Activated T-cell treated with anti-CD3 and anti-CD28 coated beads, Interleukin-2, amount 50 U/mL, for 4 hours (primary cell): Measurements from ENCODE around the gene KRTAP5-3. TPM values are rescaled to one million over a fixed set of nuclear protein-coding genes. Genes with fewer than 3 reads are reported as not detected.

Source experiments
- ATAC-seq, 2 donors: fragments of 200-7000 bp; cut with Tn5 transposase; one replicate each; pipeline ENCODE4 v1.10.0; 2021
- DNase-seq: peaks from one replicate; pipeline ENCODE4 v3.0.0-alpha.2; 2020
- H3K27me3 Mint-ChIP-seq: one replicate; pipeline ENCODE4 v1.8.0; 2021; ENCODE audit warnings: low read depth, mixed read lengths
- H3K36me3 Mint-ChIP-seq: one replicate; pipeline ENCODE4 v1.8.0; 2022; ENCODE audit warnings: mixed read lengths; ENCODE audit not compliant: insufficient read depth
- H3K4me1 Mint-ChIP-seq: one replicate; pipeline ENCODE4 v1.8.0; 2021; ENCODE audit warnings: low read depth, mixed read lengths
- H3K4me3 Mint-ChIP-seq: one replicate; pipeline ENCODE4 v1.8.0; 2021; ENCODE audit warnings: mild to moderate bottlenecking, moderate library complexity, mixed read lengths
- H3K9me3 Mint-ChIP-seq: one replicate; pipeline ENCODE4 v1.8.0; 2021; ENCODE audit warnings: mixed read lengths
- total RNA-seq, 3 donors: library from RNA; stranded (reverse); gene quantifications; one replicate each; pipeline ENCODE4 v1.2.1, GENCODE V29; 2021

Gene KRTAP5-3
- total RNA-seq, 3 donors from 2014 or later = not detected

DNA sequence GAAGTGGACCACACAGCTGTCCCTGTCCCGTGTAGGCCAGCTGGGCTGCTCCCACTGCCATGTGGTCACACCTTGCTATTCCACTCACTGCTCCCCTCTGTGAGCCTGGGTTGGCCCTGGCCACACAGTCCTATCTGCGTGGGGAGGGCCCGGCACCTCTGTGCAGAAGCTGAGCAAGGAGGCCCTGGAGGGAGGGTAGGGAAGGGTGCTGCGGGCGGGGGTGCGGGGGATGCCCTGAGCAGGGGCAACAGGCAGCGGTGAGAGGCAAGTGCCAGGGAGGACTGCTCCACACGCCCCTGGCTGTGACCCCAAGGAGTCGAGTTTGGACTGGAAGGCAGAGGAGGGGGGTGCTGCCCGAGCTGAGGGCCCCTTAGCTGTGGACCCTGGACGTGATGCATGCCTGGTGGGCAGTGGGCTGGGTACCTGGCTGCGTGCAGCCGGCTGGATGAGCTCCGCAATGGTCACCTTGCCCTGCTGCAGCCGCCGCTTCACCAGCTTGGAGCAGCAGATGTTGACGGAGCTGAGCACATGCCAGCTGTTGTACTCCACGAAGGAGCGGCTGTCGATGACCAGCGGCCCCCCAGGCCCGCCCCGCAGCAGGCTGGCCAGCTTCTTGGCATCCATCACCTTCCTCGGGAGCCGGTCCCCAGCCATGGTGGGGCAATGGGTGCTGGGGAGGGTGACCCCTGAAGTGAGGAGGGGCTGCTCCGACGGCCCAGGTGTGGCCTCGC, 42.9 kb downstream of the KRTAP5-3 start:
- H3K4me3 Mint-ChIP-seq = no peak overlapping the region
- H3K9me3 Mint-ChIP-seq = no peaks in the 10 kb centered on the region
- H3K27me3 Mint-ChIP-seq = no peaks in the 10 kb centered on the region
- no peak for DNase-seq
- H3K4me1 Mint-ChIP-seq = peaks cover 10% of the 10 kb centered on the region
- no peaks in the 10 kb centered on the region for H3K36me3 Mint-ChIP-seq
- ATAC-seq = no peak

DNA sequence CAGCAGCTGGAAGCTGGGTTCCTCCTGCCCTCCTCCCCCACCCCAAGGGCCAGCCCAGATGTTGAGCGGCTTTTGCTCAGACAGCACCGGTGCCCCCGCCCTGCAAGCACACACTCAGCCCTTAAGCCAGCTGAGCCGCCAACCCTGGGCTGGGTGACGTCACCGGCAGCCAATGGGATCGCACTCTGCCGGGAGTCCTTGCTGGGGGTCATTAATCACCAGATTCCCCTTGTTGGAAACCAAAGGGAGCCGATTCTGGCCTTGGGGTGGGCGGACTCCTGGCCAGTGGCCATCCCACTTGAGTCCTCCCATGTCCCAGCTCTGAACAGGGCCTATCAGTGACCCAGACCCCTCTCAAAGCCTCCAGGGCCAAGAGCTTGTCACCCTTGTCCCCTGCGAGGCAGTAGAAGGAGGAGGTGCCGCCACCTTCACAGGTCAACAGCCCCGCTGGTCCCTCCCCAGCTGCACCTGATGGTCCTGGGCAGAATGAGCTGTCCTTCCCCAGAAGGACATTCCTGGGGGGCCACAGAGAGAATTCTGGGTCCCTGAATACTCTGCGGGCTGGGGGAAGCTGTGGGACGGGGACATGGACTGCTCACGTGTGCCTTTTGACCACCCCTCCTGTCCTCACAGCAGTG, 43.6 kb downstream of the KRTAP5-3 start:
- H3K4me1 Mint-ChIP-seq = peaks cover 10% of the 10 kb centered on the region
- no peaks in the 10 kb centered on the region for H3K27me3 Mint-ChIP-seq
- no peaks in the 10 kb centered on the region for H3K9me3 Mint-ChIP-seq
- ATAC-seq (no peak), DNase-seq (no peak)
- H3K36me3 Mint-ChIP-seq = peaks cover 3% of the 10 kb centered on the region
- no peak overlapping the region for H3K4me3 Mint-ChIP-seq

DNA sequence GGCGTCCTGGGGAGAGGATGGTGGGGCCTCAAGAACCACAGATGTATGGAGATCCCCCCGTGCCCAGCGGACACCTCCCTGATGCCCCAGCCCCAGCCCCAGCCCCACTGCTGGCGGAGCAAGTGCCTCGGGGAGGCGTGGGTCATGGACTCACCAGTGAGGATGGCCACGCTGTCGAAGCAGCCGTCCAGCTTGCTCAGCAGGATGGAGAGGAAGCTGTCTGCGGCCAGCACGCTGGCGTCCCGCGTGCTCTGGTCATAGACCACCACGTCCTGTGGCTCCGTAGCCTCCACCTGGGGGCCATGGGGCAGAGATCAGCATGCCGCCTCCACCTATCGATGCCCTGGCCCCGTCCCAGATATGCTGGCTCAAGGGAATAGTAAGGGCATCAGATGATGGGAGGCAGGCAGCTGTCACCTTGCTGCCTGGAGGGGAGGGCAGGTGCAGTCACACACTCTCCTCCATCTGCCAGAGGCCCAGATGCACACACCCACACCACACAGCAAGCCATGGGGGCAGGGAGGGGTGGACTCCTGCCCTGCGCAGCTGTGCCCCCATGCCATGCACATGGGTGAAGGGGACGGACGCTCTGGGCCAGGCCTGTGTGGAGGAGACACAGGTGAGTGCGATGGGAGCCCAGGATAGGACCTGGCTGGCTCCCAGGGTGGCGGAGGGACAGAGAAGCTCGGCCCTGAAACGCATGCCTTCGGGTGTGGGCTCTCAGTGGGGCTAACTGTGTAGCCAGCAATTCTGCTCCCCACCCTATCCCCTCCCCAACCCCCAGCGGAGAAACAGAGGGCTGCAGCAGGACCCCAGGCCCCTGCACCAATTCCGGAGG, 44.3 kb downstream of the KRTAP5-3 start:
- peaks cover 2% of the 10 kb centered on the region for H3K4me1 Mint-ChIP-seq
- no peaks in the 10 kb centered on the region for H3K27me3 Mint-ChIP-seq
- DNase-seq (no peak), ATAC-seq (no peak)
- no peaks in the 10 kb centered on the region for H3K9me3 Mint-ChIP-seq
- no peak overlapping the region for H3K4me3 Mint-ChIP-seq
- H3K36me3 Mint-ChIP-seq = peaks cover 3% of the 10 kb centered on the region

DNA sequence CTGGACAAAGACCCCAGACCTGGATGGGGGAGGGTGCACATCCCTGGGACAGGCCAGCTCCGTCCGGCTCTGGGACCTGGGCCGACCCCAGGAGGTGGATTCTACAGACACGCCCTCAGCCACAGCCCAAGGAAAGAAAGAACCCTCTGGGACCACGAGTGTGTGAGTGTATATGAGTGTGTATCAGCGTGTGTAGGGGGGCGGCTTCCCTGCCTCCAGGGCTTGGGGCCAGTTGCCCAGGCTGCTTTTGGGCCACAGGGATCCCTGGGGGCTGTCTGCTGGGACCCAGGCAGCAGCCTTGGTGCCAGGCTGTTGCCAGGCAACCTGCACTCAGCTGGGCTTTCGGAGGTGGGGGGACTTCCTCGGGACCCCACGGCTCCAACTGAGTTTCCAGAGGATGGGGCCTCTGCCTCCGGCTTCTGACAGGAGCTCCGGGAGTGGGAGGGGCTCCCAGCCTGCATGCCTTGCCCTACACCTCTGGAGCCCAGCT, 45.1 kb downstream of the KRTAP5-3 start:
- H3K36me3 Mint-ChIP-seq = peaks cover 3% of the 10 kb centered on the region
- H3K4me1 Mint-ChIP-seq = no peaks in the 10 kb centered on the region
- DNase-seq (no peak), ATAC-seq (no peak)
- no peak overlapping the region for H3K4me3 Mint-ChIP-seq
- H3K27me3 Mint-ChIP-seq = no peaks in the 10 kb centered on the region
- H3K9me3 Mint-ChIP-seq = no peaks in the 10 kb centered on the region

DNA sequence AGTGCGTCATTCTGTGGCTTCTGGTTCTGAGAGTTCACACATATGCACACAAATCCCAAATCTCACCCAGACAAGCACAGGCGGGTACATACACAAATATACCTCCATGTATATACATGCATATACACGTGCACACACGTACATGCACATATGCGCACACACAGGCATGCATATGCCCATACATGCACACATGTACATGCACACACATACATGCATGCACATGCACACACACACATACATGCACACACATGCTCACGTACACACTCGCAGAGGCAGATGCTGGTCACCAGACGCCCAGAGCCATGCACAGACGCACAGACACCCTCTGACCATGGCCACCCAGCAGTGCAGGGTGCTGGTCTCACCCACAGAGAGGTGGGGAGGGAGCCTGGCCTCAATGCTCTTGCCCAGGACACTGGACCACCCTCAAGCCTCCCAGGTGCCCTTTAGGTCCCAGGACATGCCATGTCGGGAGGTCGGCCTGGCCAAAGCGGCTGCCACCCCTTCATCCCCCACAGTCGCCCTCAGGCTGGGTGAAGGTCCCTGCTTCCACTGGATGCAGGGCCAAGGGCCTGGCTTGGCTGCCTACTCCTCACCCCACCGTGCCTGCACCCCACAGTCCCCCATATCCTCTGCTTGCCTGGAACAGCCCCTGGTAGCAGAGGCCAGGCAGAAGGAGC, 45.7 kb downstream of the KRTAP5-3 start:
- Mint-ChIP-seq H3K4me1 (no peaks in the 10 kb centered on the region), H3K4me3 (no peak overlapping the region), H3K9me3 (no peaks in the 10 kb centered on the region), H3K27me3 (no peaks in the 10 kb centered on the region), H3K36me3 (peaks cover 6% of the 10 kb centered on the region)
- DNase-seq (no peak), ATAC-seq (no peak)

DNA sequence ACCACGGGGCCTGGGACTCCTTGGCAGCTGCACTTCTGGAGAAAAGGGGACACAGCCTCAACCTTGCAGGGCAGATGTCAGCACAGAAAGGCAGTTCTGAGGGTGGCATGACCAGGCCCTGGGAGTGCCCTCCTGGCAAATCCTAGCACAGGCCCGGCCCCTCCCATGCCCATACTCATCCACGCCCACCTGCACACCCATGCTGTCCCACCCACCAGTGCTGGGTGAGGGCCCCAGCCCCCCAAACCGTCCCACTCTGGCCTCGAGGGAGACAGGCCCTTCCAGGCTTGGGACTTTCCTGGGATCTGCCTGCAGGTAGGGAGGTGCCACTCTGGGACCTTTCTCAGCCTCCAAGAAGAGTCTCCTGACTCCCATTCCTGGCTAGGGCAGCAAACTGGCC, 46.3 kb downstream of the KRTAP5-3 start:
- no peaks in the 10 kb centered on the region for H3K4me1 Mint-ChIP-seq
- DNase-seq = no peak
- no peak overlapping the region for H3K4me3 Mint-ChIP-seq
- no peaks in the 10 kb centered on the region for H3K27me3 Mint-ChIP-seq
- H3K9me3 Mint-ChIP-seq = no peaks in the 10 kb centered on the region
- H3K36me3 Mint-ChIP-seq = peaks cover 6% of the 10 kb centered on the region
- ATAC-seq = no peak

DNA sequence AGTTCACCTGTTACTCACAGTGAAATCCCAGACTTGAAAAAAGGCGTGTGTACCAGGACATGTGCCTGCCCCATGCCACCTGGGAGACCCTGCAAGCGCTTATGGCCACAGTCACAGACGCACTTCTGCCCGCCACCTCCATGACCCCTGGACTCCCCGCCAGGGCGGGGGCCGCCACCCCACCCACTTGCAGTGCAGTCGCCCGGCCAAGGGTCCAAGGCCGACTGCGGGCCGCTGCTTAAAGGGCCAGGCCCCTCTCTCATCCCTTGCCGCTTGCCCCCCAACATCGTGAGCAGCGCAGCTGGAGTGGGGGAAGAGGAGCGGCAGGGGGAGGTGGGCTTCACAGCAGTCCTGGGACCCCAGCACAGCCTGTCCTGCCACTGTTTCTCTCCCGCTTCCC, 47.0 kb downstream of the KRTAP5-3 start:
- Mint-ChIP-seq H3K9me3 (no peaks in the 10 kb centered on the region), H3K27me3 (no peaks in the 10 kb centered on the region), H3K36me3 (peaks cover 6% of the 10 kb centered on the region), H3K4me1 (no peaks in the 10 kb centered on the region), H3K4me3 (no peak overlapping the region)
- DNase-seq (no peak), ATAC-seq (no peak)

DNA sequence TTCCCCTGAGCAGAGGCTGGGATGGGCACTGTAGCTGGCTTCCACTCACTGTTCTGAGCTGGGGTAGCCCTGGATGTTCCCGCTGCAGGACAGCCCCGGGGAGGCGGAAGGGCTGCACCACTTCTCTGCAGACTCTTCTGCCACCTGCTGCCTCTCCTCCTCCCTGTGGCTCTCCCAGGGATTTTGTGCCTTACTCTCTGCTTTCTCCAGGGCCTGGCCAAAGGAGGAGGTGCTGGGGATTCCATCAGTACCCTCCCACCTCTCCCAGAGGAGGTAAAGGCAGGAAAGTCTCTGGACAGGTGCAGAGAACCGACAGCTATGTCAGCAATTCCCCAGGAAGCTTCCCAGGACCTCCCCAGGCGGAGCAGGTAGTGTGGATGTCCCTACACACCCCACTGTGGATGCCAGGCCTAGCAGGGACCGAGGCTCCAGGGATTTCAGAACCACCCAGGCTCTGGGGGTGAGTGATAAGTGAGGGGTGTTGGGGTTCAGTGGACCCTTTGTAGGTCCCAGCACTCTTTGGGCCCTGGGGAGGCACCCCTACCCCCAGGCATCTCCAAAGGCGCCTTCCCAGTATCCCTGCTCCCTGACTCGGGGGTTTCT, 47.5 kb downstream of the KRTAP5-3 start:
- ATAC-seq = no peak
- Mint-ChIP-seq H3K27me3 (no peaks in the 10 kb centered on the region), H3K4me3 (no peak overlapping the region), H3K36me3 (peaks cover 6% of the 10 kb centered on the region), H3K9me3 (no peaks in the 10 kb centered on the region), H3K4me1 (no peaks in the 10 kb centered on the region)
- no peak for DNase-seq

DNA sequence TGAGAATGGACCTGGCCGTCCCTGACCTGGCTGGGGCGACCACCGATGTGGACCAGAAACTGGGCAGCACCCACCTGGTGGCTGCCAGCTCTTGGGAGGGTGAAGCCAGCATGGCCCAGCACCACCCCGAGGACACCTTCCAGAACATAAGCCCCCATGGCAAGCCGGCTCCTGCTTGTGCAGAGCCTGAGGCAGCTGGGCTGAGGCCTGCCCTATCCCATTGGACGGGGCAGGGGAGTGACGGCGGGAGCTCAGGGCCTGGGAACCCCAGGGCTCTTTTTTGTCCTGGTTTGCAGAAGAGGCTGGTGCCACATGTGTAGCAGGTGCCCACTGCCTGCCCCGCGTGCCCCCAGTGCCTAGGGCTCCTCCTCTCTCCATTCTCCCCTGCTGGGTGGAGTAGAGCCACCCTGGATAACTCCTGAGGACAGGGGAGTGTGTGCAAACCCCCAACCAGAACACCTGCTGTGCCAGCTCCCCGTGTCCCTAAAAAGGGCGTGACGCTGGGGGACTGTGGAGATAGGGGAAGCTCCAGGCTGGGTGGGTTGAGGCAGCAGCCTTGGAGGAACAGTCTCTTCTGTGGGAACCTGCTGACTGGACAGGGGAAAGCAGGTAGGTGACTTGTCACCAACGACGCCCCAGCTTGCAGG, 48.1 kb downstream of the KRTAP5-3 start:
- H3K27me3 Mint-ChIP-seq = no peaks in the 10 kb centered on the region
- ATAC-seq (no peak), DNase-seq (no peak)
- no peaks in the 10 kb centered on the region for H3K4me1 Mint-ChIP-seq
- H3K9me3 Mint-ChIP-seq = no peaks in the 10 kb centered on the region
- no peak overlapping the region for H3K4me3 Mint-ChIP-seq
- H3K36me3 Mint-ChIP-seq = peaks cover 6% of the 10 kb centered on the region

DNA sequence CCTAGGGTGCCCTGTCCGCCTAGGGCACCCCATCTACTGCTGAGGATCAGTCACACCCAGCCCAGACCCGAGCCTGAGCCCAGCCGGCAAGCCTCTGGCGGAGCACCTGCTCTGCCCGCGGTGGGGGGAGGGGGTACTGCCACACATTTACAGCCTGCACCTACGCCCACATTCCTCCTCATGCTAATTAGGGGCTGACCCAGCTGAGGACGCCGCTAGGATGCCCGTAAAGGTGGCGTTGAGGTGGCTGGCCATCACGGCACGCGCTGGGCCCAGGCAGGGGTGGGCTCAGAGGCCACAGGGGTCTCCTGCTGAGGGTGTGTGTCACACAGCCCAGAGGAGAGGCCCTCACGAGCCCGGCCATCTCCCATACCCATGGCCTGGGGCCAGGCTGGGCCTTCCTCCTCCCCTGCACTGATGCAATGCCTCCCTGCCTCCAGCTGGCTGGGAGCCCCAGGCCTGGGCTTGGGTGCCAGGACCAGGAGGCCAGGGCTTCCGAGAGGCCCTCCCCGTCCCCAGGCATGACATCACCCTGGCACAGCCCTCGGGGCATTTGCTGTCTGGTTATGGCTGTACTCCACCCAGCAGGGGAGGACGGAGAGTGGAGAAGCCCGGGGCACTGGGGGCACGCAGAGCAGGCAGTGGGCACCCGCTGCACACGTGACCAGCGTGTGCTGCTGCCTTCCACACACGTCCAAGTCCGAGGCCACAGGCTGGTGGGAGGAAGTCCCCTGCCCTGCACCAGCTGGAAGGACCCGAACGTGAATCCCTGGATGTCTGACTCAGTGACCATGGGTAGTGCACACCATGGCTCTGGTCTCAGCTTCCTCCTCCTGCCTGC, 48.9 kb downstream of the KRTAP5-3 start:
- Mint-ChIP-seq H3K36me3 (peaks cover 6% of the 10 kb centered on the region), H3K27me3 (no peaks in the 10 kb centered on the region), H3K4me3 (no peak overlapping the region), H3K9me3 (no peaks in the 10 kb centered on the region), H3K4me1 (no peaks in the 10 kb centered on the region)
- peak in 1 of 2 donors; percentile 12 for ATAC-seq
- DNase-seq = no peak

DNA sequence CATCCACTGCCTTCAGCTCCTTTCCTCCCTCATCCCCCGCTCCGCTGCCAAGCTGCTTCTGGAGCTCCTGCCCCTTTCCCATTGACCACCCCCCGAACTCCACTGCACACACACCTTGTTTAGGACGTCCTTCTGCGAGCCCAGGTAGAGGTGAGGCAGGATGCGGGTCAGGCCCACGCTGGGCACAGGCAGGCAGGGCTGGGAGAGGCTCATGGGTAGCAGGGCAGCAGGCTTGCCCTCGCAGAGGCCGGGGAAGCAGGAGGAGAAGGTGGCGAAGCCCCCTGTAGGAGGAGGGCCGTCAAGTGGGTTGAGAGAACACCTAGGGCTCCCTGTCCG, 49.5 kb downstream of the KRTAP5-3 start:
- ATAC-seq = no peak
- Mint-ChIP-seq H3K4me1 (no peaks in the 10 kb centered on the region), H3K4me3 (no peak overlapping the region), H3K36me3 (peaks cover 6% of the 10 kb centered on the region), H3K27me3 (peaks cover 3% of the 10 kb centered on the region), H3K9me3 (no peaks in the 10 kb centered on the region)
- DNase-seq = no peak

DNA sequence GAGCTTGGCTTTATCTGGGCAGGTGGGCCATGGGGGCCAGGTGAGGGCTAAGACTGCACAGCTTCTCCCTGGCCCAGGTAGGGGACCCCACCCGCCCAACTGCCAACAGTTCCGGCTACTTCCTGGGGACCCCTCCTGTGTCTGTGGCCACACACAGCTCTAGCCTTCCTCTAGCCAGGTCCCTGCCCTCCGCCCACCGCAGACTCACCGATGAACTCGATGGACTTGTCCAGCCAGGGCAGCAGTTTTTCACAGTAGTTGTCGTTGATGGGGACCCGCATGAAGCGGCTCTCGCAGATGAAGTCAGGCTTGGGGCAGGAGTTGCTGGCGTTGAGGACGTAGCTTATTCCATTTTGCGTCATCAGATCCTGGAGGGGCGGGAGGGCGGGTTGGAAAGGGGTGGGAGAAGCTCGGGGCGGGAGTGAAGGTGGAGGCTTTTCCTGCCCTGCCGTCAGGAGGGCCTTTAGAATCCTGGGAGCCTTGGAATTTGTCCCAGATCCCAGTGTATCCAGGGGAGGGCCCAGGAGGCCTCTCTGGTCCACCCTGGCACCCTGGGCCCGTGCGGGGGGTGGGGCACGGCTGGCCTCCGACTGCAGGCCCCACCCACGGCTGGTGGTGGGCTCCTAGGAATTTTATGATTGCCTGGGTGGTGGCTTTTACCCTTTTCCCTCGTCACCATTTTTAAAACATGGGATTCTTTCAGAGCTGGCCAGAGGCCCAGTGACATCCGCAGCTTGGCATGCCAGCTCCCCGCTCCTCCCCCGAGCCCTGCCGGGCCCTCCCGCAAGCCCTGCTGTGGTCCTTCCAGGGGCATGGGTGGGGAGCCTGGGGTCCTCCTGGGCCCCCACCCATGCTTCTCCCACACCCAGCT, 50.1 kb downstream of the KRTAP5-3 start:
- no peak for DNase-seq
- H3K27me3 Mint-ChIP-seq = peaks cover 6% of the 10 kb centered on the region
- peaks cover 6% of the 10 kb centered on the region for H3K36me3 Mint-ChIP-seq
- H3K9me3 Mint-ChIP-seq = no peaks in the 10 kb centered on the region
- H3K4me1 Mint-ChIP-seq = no peaks in the 10 kb centered on the region
- no peak overlapping the region for H3K4me3 Mint-ChIP-seq
- no peak for ATAC-seq
